Ishikawa (cell line): ENCODE data around the gene DOCK2.

Experiments
- CEBPB ChIP-seq: IDR thresholded peaks from 2 replicates; pipeline ENCODE4 v1.6.1; 2012
- TCF12 ChIP-seq: IDR thresholded peaks from 2 replicates; pipeline ENCODE4 v1.6.1; 2012; ENCODE audit warnings: low read depth

- TF ChIP-seq TCF12 (no peak), CEBPB (no peak)
These were observed 135.6 kb downstream of the DOCK2 start for GRCh38 chr5:169772688-169773087.
